HepG2 (cell line): ENCODE data around the gene ABTB2. TPM values are rescaled to one million over a fixed set of nuclear protein-coding genes. Genes with fewer than 3 reads are reported as not detected.

Source experiments
- BATF2 ChIP-seq: sonication (generic); formaldehyde crosslinking; IDR thresholded peaks from 2 replicates; pipeline ENCODE4 v1.8.0; 2022; ENCODE audit warnings: mild to moderate bottlenecking, missing genetic modification reagents, moderate library complexity
- KIAA2018 ChIP-seq: sonication (generic); formaldehyde crosslinking; IDR thresholded peaks from 2 replicates; pipeline ENCODE4 v1.5.0; 2020; ENCODE audit warnings: mild to moderate bottlenecking, missing genetic modification reagents, borderline replicate concordance
- PAWR ChIP-seq: sonication (generic); formaldehyde crosslinking; IDR thresholded peaks from 2 replicates; pipeline ENCODE4 v1.4.0; 2020; ENCODE audit warnings: missing genetic modification reagents, mild to moderate bottlenecking, borderline replicate concordance
- PAX8 ChIP-seq: sonication (generic); formaldehyde crosslinking; IDR thresholded peaks from 2 replicates; pipeline ENCODE4 v1.8.0; 2022; ENCODE audit warnings: mild to moderate bottlenecking, missing genetic modification reagents, borderline replicate concordance
- RFXANK ChIP-seq: IDR thresholded peaks from 2 replicates; pipeline ENCODE4 v1.6.1; 2016
- RORA ChIP-seq: sonication (generic); formaldehyde crosslinking; IDR thresholded peaks from 2 replicates; pipeline ENCODE4 v1.5.0; 2020; ENCODE audit warnings: mild to moderate bottlenecking, missing genetic modification reagents, moderate library complexity
- YEATS4 ChIP-seq: sonication (generic); formaldehyde crosslinking; IDR thresholded peaks from 2 replicates; pipeline ENCODE4 v1.4.0; 2020; ENCODE audit warnings: missing genetic modification reagents, borderline replicate concordance
- ZNF264 ChIP-seq: sonication (generic); formaldehyde crosslinking; IDR thresholded peaks from 2 replicates; pipeline ENCODE4 v1.4.0; 2020; ENCODE audit warnings: missing genetic modification reagents
- ZNF274 ChIP-seq: sonication (generic); formaldehyde crosslinking; IDR thresholded peaks from 2 replicates; pipeline ENCODE4 v1.5.1; 2020; ENCODE audit warnings: mild to moderate bottlenecking, missing genetic modification reagents
- ZNF318 ChIP-seq: sonication (generic); formaldehyde crosslinking; IDR thresholded peaks from 2 replicates; pipeline ENCODE4 v1.4.0; 2020; ENCODE audit warnings: mild to moderate bottlenecking, missing genetic modification reagents
- ZNF329 ChIP-seq: sonication (generic); formaldehyde crosslinking; IDR thresholded peaks from 2 replicates; pipeline ENCODE4 v1.9.0; 2021; ENCODE audit warnings: low read depth, mild to moderate bottlenecking, missing genetic modification reagents
- ZNF589 ChIP-seq: sonication (generic); formaldehyde crosslinking; conservative IDR thresholded peaks from 2 replicates; pipeline ENCODE4 v1.8.0; 2022; ENCODE audit warnings: mild to moderate bottlenecking, moderate library complexity, missing genetic modification reagents
- polyA plus RNA-seq, 8 experiments: library from polyadenylated mRNA; depleted of rRNA in 3 of 8; stranded (reverse) in 7 of 8; unstranded in 1 of 8; fragments of >200 nt; fragmentation: Illumina TruSeq in 4 of 8; extraction: Trizol in 4 of 8; gene quantifications; 2 replicates each; pipeline versions ENCODE4 v1.2.1 to v1.2.3, GENCODE V29; 2011 to 2016; ENCODE audit warnings: low read depth in 4 of 8, missing spikeins in 1 of 8, mixed read lengths in 1 of 8; ENCODE audit not compliant: insufficient read depth in 1 of 8
- total RNA-seq, 5 experiments: library from RNA; depleted of rRNA; stranded (reverse); fragments of >200 nt; fragmentation: Illumina TruSeq; extraction: Trizol; gene quantifications; 2 replicates each; pipeline ENCODE4 v1.2.3, GENCODE V29; 2016; ENCODE audit warnings: low read depth in 1 of 5

The ABTB2 gene
- total and polyA plus RNA-seq, 2 of the 13 experiments (the other 11 are each of a cell fraction or from before 2014, with no cell fraction given) = 5.1 to 15.4 TPM

- TF ChIP-seq KIAA2018 (CRISPR knock-in tag) (no peak), PAWR (CRISPR knock-in tag) (no peak), YEATS4 (CRISPR knock-in tag) (0 out of 2 replicates have a peak, but pooled peaks have one; percentile 51), RFXANK (CRISPR knock-in tag) (no peak), RORA (CRISPR knock-in tag) (no peak), BATF2 (CRISPR knock-in tag) (no peak), ZNF589 (CRISPR knock-in tag) (no peak), ZNF318 (CRISPR knock-in tag) (no peak), ZNF274 (no peak), ZNF264 (CRISPR knock-in tag) (no peak), PAX8 (CRISPR knock-in tag) (no peak), ZNF329 (CRISPR knock-in tag) (no peak)
These were observed 48.8 kb downstream of the ABTB2 start (continued) for GRCh38 chr11:34308913-34309585.
